ENCODE data around the gene ZNF784. TPM values are rescaled to one million over a fixed set of nuclear protein-coding genes. Genes with fewer than 3 reads are reported as not detected.

ZNF784 gene
- total and polyA plus RNA-seq, 2 of the 8 experiments (the other 6 are each of a cell fraction or from before 2014, with no cell fraction given), result 6.5 to 8.0 TPM

DNA sequence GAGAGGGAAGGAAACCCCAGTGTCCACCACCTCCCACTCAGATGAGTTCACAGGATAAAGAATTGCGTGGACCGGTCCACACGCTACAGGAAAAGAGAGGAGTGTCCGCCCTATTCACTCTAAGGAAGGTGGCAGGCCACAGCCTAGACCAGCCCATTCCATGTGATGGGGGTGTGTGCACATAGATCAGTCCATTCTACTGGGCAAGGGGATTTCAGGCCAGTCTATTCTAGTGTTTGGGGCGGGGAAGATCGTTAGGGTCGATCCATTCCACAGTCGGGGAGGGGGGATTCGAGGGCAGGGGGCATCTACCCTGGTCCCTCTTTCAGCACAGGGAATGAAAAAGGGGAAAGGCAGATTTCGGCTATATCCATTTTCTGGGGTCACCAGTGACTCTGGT is 32.8 kb downstream of the ZNF784 start (continued):
- TF ChIP-seq TAF7 (optimal IDR thresholded peaks at IDR 0.05; ENCODE audit: borderline replicate concordance, low read depth, low read length), result no peak
- no peak for TF ChIP-seq RXRA (IDR thresholded peaks at IDR 0.05; ENCODE audit: insufficient read depth, low read depth, low read length)
- no peak for TF ChIP-seq POU5F1 (IDR thresholded peaks at IDR 0.05; ENCODE audit: low read depth, low read length)
- TF ChIP-seq YY1 (IDR thresholded peaks at IDR 0.05; ENCODE audit: low read depth, low read length), result no peak
- no peak for TF ChIP-seq BRCA1 (IDR thresholded peaks at IDR 0.05; ENCODE audit: low read depth, low read length)
- TF ChIP-seq BACH1 (IDR thresholded peaks at IDR 0.05; ENCODE audit: low read length), result no peak
- no peak for TF ChIP-seq SAP30 (IDR thresholded peaks at IDR 0.05; ENCODE audit: insufficient read depth, insufficient replicate concordance, low read length)
- TF ChIP-seq, protein P1, sequence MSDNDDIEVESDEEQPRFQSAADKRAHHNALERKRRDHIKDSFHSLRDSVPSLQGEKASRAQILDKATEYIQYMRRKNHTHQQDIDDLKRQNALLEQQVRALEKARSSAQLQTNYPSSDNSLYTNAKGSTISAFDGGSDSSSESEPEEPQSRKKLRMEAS (IDR thresholded peaks at IDR 0.05), result peak; percentile 35; the same call in 1 of the 2 replicates
- peak; percentile 42 for TF ChIP-seq POLR2AphosphoS5 (IDR thresholded peaks at IDR 0.05; ENCODE audit: low read depth, low read length)
- no peak for TF ChIP-seq TEAD4 (IDR thresholded peaks at IDR 0.05; ENCODE audit: low read depth, low read length)
- no peak for TF ChIP-seq SIRT6 (IDR thresholded peaks at IDR 0.05; ENCODE audit: low read length)
- TF ChIP-seq SP2 (IDR thresholded peaks at IDR 0.05; ENCODE audit: low read length), result no peak
- no peak for TF ChIP-seq POLR2A (IDR thresholded peaks at IDR 0.05; ENCODE audit: control extremely low read depth in 1 of 2, low read depth in 2 of 2, low read length in 2 of 2)
- no peak for TF ChIP-seq TAF1 (IDR thresholded peaks at IDR 0.05; ENCODE audit: low read depth, low read length)
- no peak for TF ChIP-seq ZNF274 (IDR thresholded peaks at IDR 0.05; ENCODE audit: borderline replicate concordance, extremely low read depth, low read length)
- no peak for TF ChIP-seq HDAC6 (IDR thresholded peaks at IDR 0.05; ENCODE audit: low read depth, low read length)
- TF ChIP-seq PHF8 (conservative IDR thresholded peaks at IDR 0.05; ENCODE audit: low read depth, low read length), result no peak
- TF ChIP-seq SRF (IDR thresholded peaks at IDR 0.05; ENCODE audit: low read depth, low read length), result no peak
- TF ChIP-seq ASH2L (IDR thresholded peaks at IDR 0.05; ENCODE audit: low read length), result no peak
- TF ChIP-seq SIN3A (conservative IDR thresholded peaks at IDR 0.05 in 1 of 2, IDR thresholded peaks at IDR 0.05 in 1 of 2; ENCODE audit: low read depth in 1 of 2, low read length in 2 of 2), result no peak
- no peak for TF ChIP-seq SUZ12 (IDR thresholded peaks at IDR 0.05; ENCODE audit: low read length)
- no peak for TF ChIP-seq CTCF (IDR thresholded peaks at IDR 0.05; ENCODE audit: control extremely low read depth in 1 of 3, insufficient read depth in 1 of 3, low read depth in 1 of 3, low read length in 3 of 3)
- no peak for TF ChIP-seq RFX5 (IDR thresholded peaks at IDR 0.05; ENCODE audit: borderline replicate concordance, low read depth, low read length)
- TF ChIP-seq GABPA (IDR thresholded peaks at IDR 0.05; ENCODE audit: borderline replicate concordance, insufficient read depth, low read length), result no peak
- TF ChIP-seq KDM5A (IDR thresholded peaks at IDR 0.05; ENCODE audit: low read length), result no peak
